ENCODE data around the gene COL4A3. TPM values are rescaled to one million over a fixed set of nuclear protein-coding genes. Genes with fewer than 3 reads are reported as not detected.

COL4A3 gene
- total RNA-seq, 1 experiment from 2014 or later: 0.15 TPM

DNA sequence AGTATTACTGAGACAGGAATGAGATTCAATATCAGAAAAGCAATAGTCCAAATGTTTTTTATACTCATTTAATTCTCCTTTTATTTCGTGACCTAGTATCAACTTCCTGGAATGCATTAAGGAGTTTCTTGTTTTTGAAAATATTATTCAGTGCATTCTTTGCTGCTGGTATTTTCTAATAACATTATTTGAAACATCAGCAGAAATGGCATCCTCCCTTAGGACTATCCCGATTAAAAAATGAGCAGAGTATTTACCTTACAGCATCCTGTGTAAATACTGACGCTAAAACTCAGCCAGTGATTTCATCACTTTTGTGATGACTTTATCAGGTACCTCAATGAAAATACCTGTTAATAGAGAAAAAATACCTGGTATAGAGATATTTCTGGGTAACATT, 16.3 kb downstream of the COL4A3 start:
- Histone ChIP-seq H3K23me2 (ENCODE audit: insufficient read length, low read depth, low read length, poor library complexity, severe bottlenecking) (no peaks in the 10 kb centered on the region), H3K56ac (ENCODE audit: insufficient read length, low read depth, low read length) (no peak overlapping the region), H3K4ac (ENCODE audit: low read depth, low read length) (no peak overlapping the region), H2BK120ac (ENCODE audit: low read depth, low read length, poor library complexity, severe bottlenecking) (no peak overlapping the region), H4K8ac (replicated peaks; ENCODE audit: insufficient read length, low read depth, low read length) (no peak overlapping the region), H2BK5ac (ENCODE audit: insufficient read length, low read length) (no peak overlapping the region), H3K23ac (ENCODE audit: insufficient read length, low read depth, low read length) (no peak overlapping the region), H4K5ac (ENCODE audit: insufficient read length, low read depth, low read length) (no peak overlapping the region), H3K4me1 (ENCODE audit: insufficient read depth, low read length) (peaks cover 5% of the 10 kb centered on the region; the same call in 1 of the 2 replicates), H2AFZ (ENCODE audit: low read length) (no peak overlapping the region), H3K18ac (ENCODE audit: insufficient read length, low read depth, low read length) (no peak overlapping the region), H4K20me1 (ENCODE audit: control insufficient read depth, insufficient read depth, insufficient read length) (no peaks in the 10 kb centered on the region), H3K14ac (ENCODE audit: insufficient read depth, low read length) (no peak overlapping the region), H3K4me2 (ENCODE audit: insufficient read depth, insufficient read length, low read length) (no peak overlapping the region), H3K27ac (ENCODE audit: insufficient read length, low read depth, low read length) (no peak overlapping the region), H2BK20ac (ENCODE audit: low read depth, low read length, poor library complexity, severe bottlenecking) (no peak overlapping the region), H4K91ac (ENCODE audit: insufficient read length, low read depth, low read length) (no peak overlapping the region), H3K9me3 (ENCODE audit: control insufficient read depth, low read depth, low read length) (no peaks in the 10 kb centered on the region), H3K79me2 (ENCODE audit: insufficient read depth, low read length) (no peaks in the 10 kb centered on the region), H3T11ph (ENCODE audit: low read length) (no peak overlapping the region), H3K9ac (ENCODE audit: extremely low read depth, insufficient read length, low read length) (no peak overlapping the region), H2BK12ac (ENCODE audit: insufficient read length, low read depth, low read length) (no peak overlapping the region), H3K79me1 (ENCODE audit: insufficient read depth, low read depth, low read length, poor library complexity, severe bottlenecking) (no peaks in the 10 kb centered on the region), H2BK15ac (ENCODE audit: low read depth, low read length) (no peak overlapping the region), H2AK5ac (ENCODE audit: insufficient read length, low read length) (no peak overlapping the region), H3K27me3 (ENCODE audit: insufficient read depth, low read length) (no peaks in the 10 kb centered on the region)
- Mint-ChIP-seq H3K27ac (no peak overlapping the region), H3K4me3 (no peak overlapping the region), H3K9me3 (no peaks in the 10 kb centered on the region; a peak in 2 of 5 replicates), H3K27me3 (ENCODE audit: low read depth) (0 out of 2 replicates have a peak, but pooled peaks cover 3% of the 10 kb centered on the region), H3K4me1 (peaks cover 17 to 20% of the 10 kb centered on the region in 2 experiments), H3K36me3 (ENCODE audit: insufficient read depth in 1 of 3, low read depth in 3 of 3) (peaks cover 0 to 5% (median 0%) of the 10 kb centered on the region in 3 experiments; a peak in 2 of 7 replicates)
- TF ChIP-seq, protein P1, sequence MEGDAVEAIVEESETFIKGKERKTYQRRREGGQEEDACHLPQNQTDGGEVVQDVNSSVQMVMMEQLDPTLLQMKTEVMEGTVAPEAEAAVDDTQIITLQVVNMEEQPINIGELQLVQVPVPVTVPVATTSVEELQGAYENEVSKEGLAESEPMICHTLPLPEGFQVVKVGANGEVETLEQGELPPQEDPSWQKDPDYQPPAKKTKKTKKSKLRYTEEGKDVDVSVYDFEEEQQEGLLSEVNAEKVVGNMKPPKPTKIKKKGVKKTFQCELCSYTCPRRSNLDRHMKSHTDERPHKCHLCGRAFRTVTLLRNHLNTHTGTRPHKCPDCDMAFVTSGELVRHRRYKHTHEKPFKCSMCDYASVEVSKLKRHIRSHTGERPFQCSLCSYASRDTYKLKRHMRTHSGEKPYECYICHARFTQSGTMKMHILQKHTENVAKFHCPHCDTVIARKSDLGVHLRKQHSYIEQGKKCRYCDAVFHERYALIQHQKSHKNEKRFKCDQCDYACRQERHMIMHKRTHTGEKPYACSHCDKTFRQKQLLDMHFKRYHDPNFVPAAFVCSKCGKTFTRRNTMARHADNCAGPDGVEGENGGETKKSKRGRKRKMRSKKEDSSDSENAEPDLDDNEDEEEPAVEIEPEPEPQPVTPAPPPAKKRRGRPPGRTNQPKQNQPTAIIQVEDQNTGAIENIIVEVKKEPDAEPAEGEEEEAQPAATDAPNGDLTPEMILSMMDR (conservative IDR thresholded peaks at IDR 0.05): no peak
- no peak for DNase-seq
- whole genome bisulfite sequencing (ENCODE audit: extremely low coverage, insufficient read length, low lambda C conversion rate): no CpG with 5 or more reads among the region's 3 CpGs
